Endothelial cell of coronary artery (primary cell): ENCODE measurements around the gene ODAD4. TPM values are rescaled to one million over a fixed set of nuclear protein-coding genes. Genes with fewer than 3 reads are reported as not detected.

Source experiments
- total RNA-seq: library from RNA; depleted of rRNA; stranded (reverse); fragments of >200 nt; gene quantifications from 2 replicates; pipeline ENCODE4 v1.2.3, GENCODE V29; 2014

ODAD4 gene
- total RNA-seq, result 0.18 and 0.28 TPM in 2 replicates

DNA sequence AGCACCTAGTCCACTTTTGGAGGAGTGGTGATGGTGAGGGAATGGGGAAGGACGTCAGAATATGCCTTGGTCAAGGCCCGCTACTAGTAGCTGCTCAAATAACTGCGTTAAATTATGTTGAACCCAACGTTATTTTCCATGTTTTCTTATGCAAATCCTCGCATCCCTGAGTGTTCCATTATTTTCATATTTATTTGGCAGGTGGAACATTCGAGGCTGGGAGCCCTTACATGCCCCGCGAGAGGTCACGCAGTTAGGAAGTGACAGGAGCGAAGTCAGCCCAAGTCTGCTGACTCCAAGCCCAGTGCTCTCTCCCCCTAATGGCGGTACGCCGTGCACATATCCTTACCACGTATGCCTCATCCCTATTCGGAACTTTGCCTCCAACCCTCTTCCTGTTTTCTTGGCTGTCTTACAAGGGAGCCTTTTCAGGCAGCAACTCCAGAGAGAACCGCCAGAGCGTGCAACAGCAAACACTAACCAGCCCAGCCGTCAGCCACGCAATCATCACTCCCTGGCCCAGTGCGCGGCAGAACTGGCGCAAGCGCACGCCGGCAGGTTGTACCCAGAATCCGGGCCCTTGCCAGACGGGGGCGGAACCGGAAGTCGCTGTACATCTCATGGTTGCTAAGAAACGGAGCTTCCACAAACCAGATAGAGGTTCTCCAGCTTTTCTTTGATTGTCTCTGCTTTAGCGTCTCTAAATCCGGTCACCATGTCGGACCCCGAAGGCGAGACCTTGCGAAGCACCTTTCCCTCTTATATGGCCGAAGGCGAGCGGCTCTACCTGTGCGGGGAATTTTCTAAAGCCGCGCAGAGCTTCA, at the start of gene ODAD4:
Gene ODAD4, plus strand, starts transcription at position 609 of the 824 bp plus-strand sequence. Its CDS starts 107 bp downstream, at position 716.

GRCh38 chr17:41918314-41919164, 11.9 kb upstream of the ODAD4 start, which contains the start of gene ACLY:
Gene ACLY (minus strand): TSS chr17:41918951. CDS start chr17:41913873, 5,078 bp downstream.

GRCh38 chr17:41966463-41967140, 36.2 kb downstream of the ODAD4 start, which contains the start of gene CNP:
Gene CNP (plus strand): TSS chr17:41966795. CDS start chr17:41966885, 90 bp downstream.

Other genes with a start within 250 kb of the ODAD4 start
- gene EIF1, start 241.7 kb upstream of the ODAD4 start, total RNA-seq, result 68.4 and 86.9 TPM in 2 replicates
- gene GAST, start 218.3 kb upstream of the ODAD4 start, total RNA-seq, result not detected in 2 replicates
- gene HAP1, start 196.0 kb upstream of the ODAD4 start, total RNA-seq, result 0.28 and 0.36 TPM in 2 replicates
- 79.8 and 113 TPM in 2 replicates for gene JUP, start 143.9 kb upstream of the ODAD4 start, total RNA-seq
- gene P3H4, start 118.7 kb upstream of the ODAD4 start, total RNA-seq, result 62.4 and 107 TPM in 2 replicates
- gene FKBP10, start 117.6 kb upstream of the ODAD4 start, total RNA-seq, result 103 and 201 TPM in 2 replicates
- 54.4 and 54.8 TPM in 2 replicates for gene NT5C3B, start 94.4 kb upstream of the ODAD4 start, total RNA-seq
- gene KLHL10, start 92.8 kb upstream of the ODAD4 start, total RNA-seq, result 0.18 TPM in 1 of 2 replicates, not detected in the other
- gene KLHL11, start 65.2 kb upstream of the ODAD4 start, total RNA-seq, result 23.9 and 26.9 TPM in 2 replicates
- gene ACLY, start 11.7 kb upstream of the ODAD4 start, total RNA-seq, result 202 and 207 TPM in 2 replicates
- 50.8 and 58.7 TPM in 2 replicates for gene CNP, start 36.2 kb downstream of the ODAD4 start, total RNA-seq
- 92.2 and 100 TPM in 2 replicates for gene DNAJC7, start 86.8 kb downstream of the ODAD4 start, total RNA-seq
- 30.4 and 33.5 TPM in 2 replicates for gene NKIRAS2, start 89.5 kb downstream of the ODAD4 start, total RNA-seq
- 0.09 and 0.28 TPM in 2 replicates for gene C17orf113, start 120.0 kb downstream of the ODAD4 start, total RNA-seq
- not detected in 2 replicates for gene ZNF385C, start 167.9 kb downstream of the ODAD4 start, total RNA-seq
- 4.0 and 6.8 TPM in 2 replicates for gene DHX58, start 182.1 kb downstream of the ODAD4 start, total RNA-seq
- gene KAT2A, start 190.8 kb downstream of the ODAD4 start, total RNA-seq, result 6.9 and 13.9 TPM in 2 replicates
- not detected in 2 replicates for gene HSPB9, start 192.2 kb downstream of the ODAD4 start, total RNA-seq
- 77.1 and 79.1 TPM in 2 replicates for gene RAB5C, start 224.4 kb downstream of the ODAD4 start, total RNA-seq